Osteoblast (primary cell): ENCODE measurements around the gene SELENOO. TPM values are rescaled to one million over a fixed set of nuclear protein-coding genes. Genes with fewer than 3 reads are reported as not detected.

ENCODE experiments used
- DNase-seq: peaks from one replicate; pipeline ENCODE4 v3.0.0; 2011; ENCODE audit warnings: low spot score, mixed read lengths; ENCODE audit not compliant: insufficient read length; ENCODE audit errors: missing footprints
- H2AFZ ChIP-seq: 2 replicates; pipeline ENCODE4 v1.6.0; 2011; ENCODE audit warnings: mild to moderate bottlenecking, low read length
- H3K27ac ChIP-seq: 2 replicates; pipeline ENCODE4 v1.5.1; 2011; ENCODE audit warnings: mild to moderate bottlenecking, low read depth, low read length, moderate library complexity
- H3K27me3 ChIP-seq: 2 replicates; pipeline ENCODE4 v1.6.0; 2012; ENCODE audit warnings: mild to moderate bottlenecking, control low read depth, inconsistent platforms, low read length, moderate library complexity; ENCODE audit not compliant: insufficient read depth
- H3K36me3 ChIP-seq: 2 replicates; pipeline ENCODE4 v1.5.1; 2011; ENCODE audit warnings: mild to moderate bottlenecking, low read length, control low read depth, moderate library complexity; ENCODE audit not compliant: insufficient read depth
- H3K4me1 ChIP-seq: 2 replicates; pipeline ENCODE4 v1.5.1; 2011; ENCODE audit warnings: mild to moderate bottlenecking, low read length, control low read depth, moderate library complexity; ENCODE audit not compliant: insufficient read depth
- H3K4me2 ChIP-seq: 2 replicates; pipeline ENCODE4 v1.6.0; 2011; ENCODE audit warnings: mild to moderate bottlenecking, low read length; ENCODE audit not compliant: insufficient read depth
- H3K4me3 ChIP-seq: fragments of 200-600 bp; sonication (generic); 3 replicates; pipeline ENCODE4 v1.5.1; 2012; ENCODE audit warnings: mild to moderate bottlenecking, low read length, inconsistent platforms; ENCODE audit not compliant: insufficient read depth
- H3K79me2 ChIP-seq: 2 replicates; pipeline ENCODE4 v1.6.0; 2012; ENCODE audit warnings: mild to moderate bottlenecking, low read length, control low read depth, inconsistent platforms; ENCODE audit not compliant: insufficient read depth
- H3K9me3 ChIP-seq: 2 replicates; pipeline ENCODE4 v1.5.1; 2011; ENCODE audit warnings: low read depth, low read length, control low read depth
- H4K20me1 ChIP-seq: 2 replicates; pipeline ENCODE4 v1.6.0; 2012; ENCODE audit warnings: mild to moderate bottlenecking, low read length, control low read depth; ENCODE audit not compliant: insufficient read depth
- total RNA-seq: library from RNA; depleted of rRNA; stranded (reverse); fragments of >200 nt; gene quantifications from 2 replicates; pipeline ENCODE4 v1.2.3, GENCODE V29; 2012
- TF ChIP-seq, protein P1 (sequence below): IDR thresholded peaks from 2 replicates; pipeline ENCODE4 v1.5.1; 2011; ENCODE audit warnings: mild to moderate bottlenecking, low read depth, low read length, moderate library complexity; ENCODE audit errors: extremely low read depth

SELENOO gene, protein sequence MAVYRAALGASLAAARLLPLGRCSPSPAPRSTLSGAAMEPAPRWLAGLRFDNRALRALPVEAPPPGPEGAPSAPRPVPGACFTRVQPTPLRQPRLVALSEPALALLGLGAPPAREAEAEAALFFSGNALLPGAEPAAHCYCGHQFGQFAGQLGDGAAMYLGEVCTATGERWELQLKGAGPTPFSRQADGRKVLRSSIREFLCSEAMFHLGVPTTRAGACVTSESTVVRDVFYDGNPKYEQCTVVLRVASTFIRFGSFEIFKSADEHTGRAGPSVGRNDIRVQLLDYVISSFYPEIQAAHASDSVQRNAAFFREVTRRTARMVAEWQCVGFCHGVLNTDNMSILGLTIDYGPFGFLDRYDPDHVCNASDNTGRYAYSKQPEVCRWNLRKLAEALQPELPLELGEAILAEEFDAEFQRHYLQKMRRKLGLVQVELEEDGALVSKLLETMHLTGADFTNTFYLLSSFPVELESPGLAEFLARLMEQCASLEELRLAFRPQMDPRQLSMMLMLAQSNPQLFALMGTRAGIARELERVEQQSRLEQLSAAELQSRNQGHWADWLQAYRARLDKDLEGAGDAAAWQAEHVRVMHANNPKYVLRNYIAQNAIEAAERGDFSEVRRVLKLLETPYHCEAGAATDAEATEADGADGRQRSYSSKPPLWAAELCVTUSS
- 13.0 and 15.6 TPM in 2 replicates for total RNA-seq

DNA sequence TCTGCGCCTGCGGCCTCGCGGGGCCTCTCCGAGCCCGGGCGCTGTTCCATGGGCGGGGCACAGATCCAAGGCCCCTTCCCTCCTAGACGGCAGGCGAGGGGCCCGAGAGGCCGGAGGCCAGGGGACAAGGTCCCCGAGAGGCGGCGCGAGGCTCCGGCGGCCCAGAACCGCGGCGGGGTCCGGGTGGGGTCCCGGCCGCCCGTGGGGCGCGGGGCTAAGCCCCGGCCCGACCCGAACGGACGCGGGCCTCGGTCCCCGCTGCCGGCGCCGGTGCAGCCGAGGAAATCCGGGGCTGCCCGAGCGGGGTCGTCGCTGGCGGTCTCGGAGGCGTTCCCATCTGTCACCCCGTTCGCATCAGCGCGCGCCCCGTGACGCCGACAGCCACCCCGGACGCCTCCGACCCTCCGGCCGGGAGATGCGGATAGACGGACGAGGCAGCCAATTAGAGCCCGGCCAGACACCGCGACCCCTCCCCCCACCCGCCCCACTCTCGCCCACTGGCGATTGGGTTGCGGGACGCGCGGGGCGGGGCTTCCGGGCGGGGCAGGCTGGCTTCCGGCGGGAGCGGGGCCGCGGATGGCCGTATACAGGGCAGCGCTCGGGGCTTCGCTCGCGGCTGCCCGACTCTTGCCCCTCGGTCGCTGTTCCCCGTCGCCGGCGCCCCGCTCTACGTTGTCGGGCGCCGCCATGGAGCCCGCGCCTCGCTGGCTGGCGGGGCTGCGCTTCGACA, at the start of gene SELENOO:
TSS of gene SELENOO (plus strand) at position 551 of the 730 bp plus-strand sequence. CDS start at position 577, 26 bp downstream.
- DNase-seq = peak; percentile 100
- Histone ChIP-seq H3K4me2 (peak within 1 kb of the TSS; percentile 94), H4K20me1 (peaks cover 22% of the 10 kb centered on the region), H3K79me2 (peaks cover 37% of the 10 kb centered on the region), H3K27ac (peak within 1 kb of the TSS; percentile 41), H3K27me3 (no peaks in the 10 kb centered on the region), H3K4me3 (peak within 1 kb of the TSS; percentile 81), H2AFZ (peak within 1 kb of the TSS; percentile 47), H3K9me3 (no peaks in the 10 kb centered on the region), H3K36me3 (peaks cover 13% of the 10 kb centered on the region), H3K4me1 (peaks cover 9% of the 10 kb centered on the region)
- TF ChIP-seq, protein P1, sequence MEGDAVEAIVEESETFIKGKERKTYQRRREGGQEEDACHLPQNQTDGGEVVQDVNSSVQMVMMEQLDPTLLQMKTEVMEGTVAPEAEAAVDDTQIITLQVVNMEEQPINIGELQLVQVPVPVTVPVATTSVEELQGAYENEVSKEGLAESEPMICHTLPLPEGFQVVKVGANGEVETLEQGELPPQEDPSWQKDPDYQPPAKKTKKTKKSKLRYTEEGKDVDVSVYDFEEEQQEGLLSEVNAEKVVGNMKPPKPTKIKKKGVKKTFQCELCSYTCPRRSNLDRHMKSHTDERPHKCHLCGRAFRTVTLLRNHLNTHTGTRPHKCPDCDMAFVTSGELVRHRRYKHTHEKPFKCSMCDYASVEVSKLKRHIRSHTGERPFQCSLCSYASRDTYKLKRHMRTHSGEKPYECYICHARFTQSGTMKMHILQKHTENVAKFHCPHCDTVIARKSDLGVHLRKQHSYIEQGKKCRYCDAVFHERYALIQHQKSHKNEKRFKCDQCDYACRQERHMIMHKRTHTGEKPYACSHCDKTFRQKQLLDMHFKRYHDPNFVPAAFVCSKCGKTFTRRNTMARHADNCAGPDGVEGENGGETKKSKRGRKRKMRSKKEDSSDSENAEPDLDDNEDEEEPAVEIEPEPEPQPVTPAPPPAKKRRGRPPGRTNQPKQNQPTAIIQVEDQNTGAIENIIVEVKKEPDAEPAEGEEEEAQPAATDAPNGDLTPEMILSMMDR = no peak

DNA sequence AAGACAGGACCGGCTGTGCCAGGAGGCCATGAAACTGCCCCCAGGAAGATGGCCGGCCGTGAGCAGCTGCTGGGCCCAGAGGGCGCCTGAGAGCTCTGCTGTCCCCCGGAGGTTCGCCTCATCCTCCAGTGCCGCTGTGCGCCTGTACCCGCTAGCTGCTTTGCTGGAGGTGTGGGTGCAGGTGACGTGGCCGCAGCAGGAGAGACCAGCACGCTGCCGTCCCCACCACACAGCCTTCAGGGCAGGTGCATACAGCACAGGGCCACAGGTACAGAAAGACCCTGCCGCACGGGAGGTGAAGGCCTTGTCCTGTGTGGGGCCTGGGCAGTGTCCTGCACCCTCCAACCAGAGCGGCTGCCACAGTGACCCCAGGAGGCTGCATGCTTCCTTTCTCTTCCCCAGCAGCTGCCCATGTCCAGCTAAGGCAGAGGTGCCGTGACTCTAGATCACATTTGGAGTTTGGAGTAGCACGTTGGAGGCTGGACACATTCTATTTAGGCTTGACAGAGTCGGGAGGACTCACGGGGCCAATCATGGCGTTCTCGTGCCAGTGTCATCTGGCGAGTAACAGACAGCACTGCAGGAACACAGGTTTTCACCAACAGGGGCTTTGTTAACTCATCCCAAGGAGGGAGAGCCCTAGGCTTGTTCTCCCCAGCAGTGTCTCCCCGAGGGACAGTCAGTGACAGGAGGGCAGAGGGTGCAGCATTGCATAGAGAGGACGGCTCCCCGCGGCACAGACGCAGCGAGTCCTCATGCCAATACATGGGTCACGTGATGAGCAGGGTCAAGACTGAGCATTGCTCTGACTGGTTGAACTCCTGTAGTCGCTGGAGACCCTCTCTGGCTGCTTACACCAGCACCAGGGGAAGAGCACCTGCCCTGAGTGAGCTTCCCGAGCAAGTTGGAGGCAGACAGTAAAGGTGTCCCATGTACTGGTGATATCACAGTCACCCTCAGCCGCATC, 49.0 kb upstream of the SELENOO start:
- Histone ChIP-seq H3K4me1 (no peaks in the 10 kb centered on the region), H4K20me1 (no peaks in the 10 kb centered on the region), H3K27ac (no peak overlapping the region), H3K4me3 (no peak overlapping the region), H3K9me3 (no peaks in the 10 kb centered on the region), H3K27me3 (peaks cover under 1% of the 10 kb centered on the region), H3K79me2 (no peaks in the 10 kb centered on the region), H2AFZ (no peak overlapping the region), H3K36me3 (no peaks in the 10 kb centered on the region), H3K4me2 (no peak overlapping the region)
- TF ChIP-seq, protein P1 = no peak
- peak; percentile 72 for DNase-seq

DNA sequence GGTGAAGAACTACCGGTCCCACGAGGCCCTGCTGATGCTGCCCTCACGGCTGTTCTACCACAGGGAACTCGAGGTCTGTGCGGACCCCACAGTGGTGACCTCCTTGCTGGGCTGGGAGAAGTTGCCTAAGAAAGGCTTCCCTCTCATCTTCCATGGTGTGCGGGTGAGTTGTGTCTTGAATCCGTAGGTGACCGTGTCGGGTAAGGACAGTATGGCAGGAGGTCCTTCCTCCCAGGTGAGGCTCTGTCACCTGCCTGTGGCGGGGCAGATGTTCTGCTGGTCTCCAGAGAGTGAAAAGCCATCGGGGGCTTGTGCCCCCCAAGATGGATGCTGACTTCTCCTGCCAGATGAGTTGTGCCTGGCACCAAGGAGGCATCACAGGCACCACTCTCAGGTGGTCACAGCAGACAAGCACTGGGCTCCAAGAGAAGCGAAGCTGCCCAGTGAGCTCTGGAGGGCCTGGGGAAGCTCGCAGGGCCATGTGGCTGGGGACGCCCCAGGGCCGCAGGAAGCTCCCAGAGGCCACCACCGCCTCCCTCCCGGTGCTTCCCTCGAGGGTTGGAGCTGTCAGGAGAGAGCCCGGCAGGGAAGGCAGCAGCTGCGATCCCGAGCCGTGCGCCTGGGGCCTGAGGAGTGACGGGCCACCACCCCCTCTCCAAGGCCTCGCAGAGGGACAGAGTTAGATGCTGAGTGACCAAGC, 47.6 kb upstream of the SELENOO start:
- H3K4me3 ChIP-seq = no peak overlapping the region
- H4K20me1 ChIP-seq = no peaks in the 10 kb centered on the region
- H3K27me3 ChIP-seq = peaks cover 14% of the 10 kb centered on the region
- TF ChIP-seq, protein P1 = no peak
- no peaks in the 10 kb centered on the region for H3K79me2 ChIP-seq
- DNase-seq = peak; percentile 71
- no peaks in the 10 kb centered on the region for H3K4me1 ChIP-seq
- H3K36me3 ChIP-seq = no peaks in the 10 kb centered on the region
- H3K4me2 ChIP-seq = no peak overlapping the region
- no peaks in the 10 kb centered on the region for H3K9me3 ChIP-seq
- H2AFZ ChIP-seq = no peak overlapping the region
- H3K27ac ChIP-seq = no peak overlapping the region
